HG03135 (cell line): ENCODE data around the gene TBC1D3B.
"Not testable (repeated sequence)": the region's sequence is repeated elsewhere in the genome, so short reads cannot be mapped to it uniquely, and the experiment has no call there.

Source experiments
- ATAC-seq: cut with Tn5 transposase; IDR thresholded peaks from one replicate; pipeline ENCODE4 v1.9.1; 2021; ENCODE audit warnings: mild to moderate bottlenecking, moderate library complexity; ENCODE audit not compliant: unreplicated experiment

TBC1D3B gene

DNA sequence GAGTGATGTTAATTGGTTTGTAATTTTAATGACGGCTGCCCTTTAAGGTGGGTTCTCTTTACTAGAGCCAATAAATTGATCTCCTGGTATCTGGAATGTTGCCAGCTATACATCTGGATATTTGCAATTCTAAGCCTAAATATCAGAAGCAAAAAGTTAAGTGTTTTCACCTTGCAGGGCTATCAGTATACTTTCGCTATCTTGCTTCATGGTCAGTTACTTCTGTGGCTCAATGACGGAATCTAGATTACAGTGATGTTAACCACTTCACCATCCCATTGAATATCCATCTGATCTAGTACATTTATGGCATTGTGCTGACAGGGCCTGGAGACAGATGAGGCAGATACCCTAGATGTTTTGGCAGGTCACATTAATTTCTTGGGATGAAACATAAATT, 44.5 kb downstream of the TBC1D3B start:
- no peak for ATAC-seq

DNA sequence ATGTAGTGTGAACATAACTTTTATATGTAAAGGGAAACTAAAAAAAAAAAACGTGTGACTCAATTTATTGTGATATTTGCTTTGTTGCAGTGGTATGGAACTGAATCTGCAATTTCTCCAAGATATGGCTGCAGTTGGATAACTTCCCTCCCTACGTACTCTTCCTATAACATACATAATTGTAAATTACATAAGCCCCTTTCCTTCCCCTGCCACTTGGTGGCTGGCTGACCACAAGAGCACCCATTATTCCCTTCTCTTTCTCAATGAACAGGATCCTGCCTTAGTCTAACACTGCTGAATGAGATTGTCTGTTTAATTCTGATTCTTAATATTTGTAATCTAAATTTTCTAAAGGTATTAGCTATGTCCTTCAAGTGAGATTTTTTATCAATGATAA, 45.0 kb downstream of the TBC1D3B start:
- no peak for ATAC-seq

DNA sequence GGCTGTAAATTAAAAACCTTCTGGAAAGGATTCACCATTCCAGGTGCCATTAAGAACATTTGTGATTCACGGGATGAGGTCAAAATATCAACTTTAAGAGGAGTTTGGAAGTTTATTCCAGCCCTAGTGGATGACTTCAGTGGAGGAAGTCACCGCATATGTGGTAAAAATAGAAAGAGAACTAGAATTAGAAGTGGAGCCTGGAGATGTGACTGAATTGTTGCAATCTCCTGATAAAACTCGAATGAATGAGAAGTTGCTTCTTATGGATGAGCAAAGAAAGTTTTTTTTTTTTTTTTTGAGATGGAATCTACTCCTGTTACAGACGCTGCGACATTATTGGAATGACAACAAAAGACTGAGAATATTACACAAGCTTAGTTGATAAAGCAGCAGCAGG, 46.1 kb downstream of the TBC1D3B start:
- ATAC-seq, result no peak

DNA sequence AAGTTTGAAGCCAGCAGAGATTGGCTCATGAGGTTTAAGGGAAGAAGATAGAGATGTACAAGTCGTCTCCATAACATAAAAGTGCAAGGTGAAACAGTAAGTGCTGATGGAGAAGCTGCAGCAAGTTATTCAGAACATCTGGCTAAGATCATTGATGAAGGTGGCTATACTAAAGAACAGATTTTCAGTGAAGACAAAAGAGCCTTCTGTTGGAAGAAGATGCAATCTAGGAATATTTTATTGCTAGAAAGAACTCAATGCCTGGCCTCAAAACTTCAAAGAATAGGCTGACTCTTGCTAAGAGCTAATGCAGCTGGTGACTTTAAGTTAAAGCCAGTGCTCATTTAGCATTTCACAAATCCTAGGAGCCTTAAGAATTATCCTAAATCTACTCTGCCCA, 46.8 kb downstream of the TBC1D3B start:
- ATAC-seq, result no peak

DNA sequence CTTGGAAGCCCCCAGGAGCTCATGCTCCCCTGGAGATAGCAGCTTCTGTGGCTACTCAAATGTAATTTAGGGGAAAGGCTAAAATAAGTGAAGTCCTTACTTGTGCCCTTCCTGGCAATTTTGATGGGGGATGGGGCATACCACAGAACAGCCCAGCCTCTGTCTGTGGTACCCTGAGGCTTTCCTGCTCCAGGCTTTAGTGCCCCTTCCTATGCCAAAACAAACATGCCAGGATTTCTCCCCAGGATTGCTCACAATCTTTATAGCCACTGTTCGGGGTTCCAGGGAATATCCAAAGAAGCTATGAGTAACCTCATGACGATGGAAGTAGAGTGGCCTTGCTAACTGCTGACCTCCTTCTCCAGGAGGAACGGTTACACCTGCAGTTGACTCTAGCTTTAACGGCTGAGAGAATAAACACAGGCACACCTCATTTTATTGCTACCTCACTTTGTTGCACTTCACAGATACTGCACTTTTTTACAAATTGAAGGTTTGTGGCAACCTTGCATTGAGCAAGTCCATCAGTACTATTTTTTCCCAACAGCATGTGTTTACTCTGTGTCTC, 47.9 kb downstream of the TBC1D3B start:
- no peak for ATAC-seq

DNA sequence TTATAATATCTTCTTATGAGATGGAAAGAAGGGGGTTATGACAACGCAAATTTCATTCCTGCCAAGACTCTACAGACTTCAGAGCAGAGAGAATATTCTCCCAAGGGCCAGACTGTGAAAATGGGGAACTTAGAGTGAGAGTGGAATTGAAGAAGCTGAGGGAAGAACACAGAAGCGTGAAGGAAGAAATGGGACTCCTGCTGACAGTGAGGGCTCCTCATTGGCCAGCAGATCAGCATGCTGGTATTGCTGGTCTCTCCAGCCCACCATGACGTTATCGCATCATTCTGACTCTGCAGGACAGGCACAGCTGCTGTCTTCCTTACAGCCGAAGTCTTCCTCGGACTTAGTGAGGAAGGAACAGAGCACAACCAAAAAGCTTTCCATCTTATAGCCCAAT, 48.5 kb downstream of the TBC1D3B start:
- no peak for ATAC-seq

DNA sequence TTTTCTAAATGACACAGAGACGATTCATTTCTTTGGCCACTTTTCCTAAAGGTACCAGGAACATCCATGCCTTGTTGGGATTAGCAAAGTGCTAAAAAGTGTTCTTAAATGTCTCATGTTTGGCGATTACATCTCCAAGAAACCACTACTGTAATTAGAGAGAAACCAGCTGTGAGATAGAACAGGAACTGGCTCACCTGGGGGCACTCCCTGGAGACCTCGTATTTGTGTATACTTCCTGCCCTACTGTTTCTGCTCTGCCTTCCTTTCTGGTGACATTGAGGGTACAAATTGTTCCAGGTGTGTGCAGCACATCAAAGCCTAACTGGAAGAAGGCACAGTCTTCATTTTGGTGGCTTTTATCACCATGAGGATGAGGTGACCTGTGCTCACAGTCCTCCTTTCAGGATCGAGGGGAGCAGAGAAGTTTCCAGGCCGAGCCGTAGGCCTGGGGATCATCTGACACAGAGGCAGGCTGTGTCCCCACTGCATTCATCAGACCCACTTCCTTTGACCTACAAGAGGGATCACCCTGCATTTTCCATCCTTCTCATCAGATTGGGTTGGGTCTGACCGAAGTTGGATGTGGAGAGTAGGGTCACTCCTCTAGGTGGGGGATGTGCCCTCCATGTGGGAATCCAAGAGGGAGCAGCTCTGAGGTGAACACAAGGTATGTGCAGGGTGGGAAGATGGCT, 49.1 kb downstream of the TBC1D3B start:
- peak; percentile 69 for ATAC-seq

DNA sequence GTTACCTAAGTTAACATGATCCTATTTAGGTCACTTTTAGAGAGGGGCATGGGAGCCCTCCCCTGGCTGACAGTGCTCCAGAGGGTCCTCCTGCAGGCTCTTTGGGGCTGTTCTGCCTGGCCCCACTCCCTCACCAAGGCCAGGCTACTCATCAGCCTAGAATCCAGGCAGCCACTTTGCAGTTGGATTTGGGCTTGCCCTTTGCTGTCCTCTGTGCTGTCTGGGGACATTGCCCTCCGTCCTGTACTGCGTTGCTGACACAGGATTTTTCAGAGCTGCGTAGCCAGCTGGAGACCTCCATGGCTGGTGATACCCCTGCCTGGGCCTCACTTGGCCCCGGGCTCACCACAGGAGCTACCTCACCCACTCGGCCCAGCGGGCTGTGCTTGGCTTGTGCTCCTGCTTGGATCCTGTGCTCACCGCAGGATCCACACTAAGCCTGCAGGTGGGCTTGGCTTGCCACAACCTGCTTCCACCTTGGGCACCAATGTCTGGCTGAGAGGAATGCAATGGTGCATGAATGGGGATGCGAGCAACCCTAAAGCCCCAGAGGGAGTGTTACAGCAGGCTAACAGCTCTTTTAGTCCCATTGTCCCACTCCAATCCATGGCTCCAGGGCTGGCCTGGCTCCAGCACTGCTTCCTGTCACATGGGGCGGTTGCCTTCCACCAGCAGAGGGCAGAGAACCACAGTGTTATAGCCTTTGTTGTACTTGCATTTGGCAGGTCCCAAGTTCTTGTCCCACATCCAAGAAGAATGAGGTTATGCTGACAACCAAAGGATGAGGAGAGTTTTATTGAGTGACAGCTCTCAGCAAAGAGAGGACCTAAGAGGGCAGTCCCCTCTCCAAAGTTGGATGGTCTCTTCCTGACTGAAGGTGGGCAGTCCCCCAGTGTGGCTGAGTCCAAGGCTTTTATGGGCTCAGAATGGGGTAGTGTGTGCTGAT, 51.3 kb downstream of the TBC1D3B start:
- ATAC-seq, result no peak

DNA sequence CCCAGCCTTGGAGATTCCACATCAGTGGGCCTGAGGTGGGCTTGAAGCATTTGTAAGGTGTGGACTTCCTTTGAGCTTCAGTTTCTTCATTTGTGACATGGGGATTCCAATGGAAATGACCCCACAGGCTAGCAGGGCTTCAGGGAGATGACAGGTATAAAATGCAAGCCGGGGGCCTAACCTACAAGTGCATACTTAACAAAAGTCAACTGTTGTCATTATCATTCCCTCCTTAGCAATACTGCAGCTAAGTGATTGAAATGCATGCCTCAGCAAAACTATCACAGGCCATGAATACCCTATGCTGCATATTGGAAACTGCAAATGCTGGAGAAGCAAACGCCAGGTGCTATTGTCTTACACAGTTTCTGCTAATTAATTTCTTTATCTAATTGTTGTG, 53.0 kb downstream of the TBC1D3B start:
- no peak for ATAC-seq

DNA sequence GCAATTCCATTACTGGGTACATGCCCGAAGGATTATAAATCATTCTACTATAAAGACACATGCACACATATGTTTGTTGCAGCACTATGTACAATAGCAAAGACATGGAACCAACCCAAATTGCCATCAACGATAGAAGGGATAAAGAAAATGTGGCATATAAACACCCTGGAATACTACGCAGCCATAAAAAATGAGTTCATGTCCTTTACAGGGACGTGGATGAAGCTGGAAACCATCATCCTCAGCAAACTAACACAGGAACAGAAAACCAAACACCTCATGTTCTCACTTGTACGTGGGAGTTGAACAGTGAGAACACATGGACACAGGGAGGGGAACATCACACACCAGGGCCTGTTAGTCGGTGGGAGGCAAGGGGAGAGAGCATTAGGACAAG, 55.3 kb downstream of the TBC1D3B start:
- ATAC-seq, result not testable (repeated sequence)

DNA sequence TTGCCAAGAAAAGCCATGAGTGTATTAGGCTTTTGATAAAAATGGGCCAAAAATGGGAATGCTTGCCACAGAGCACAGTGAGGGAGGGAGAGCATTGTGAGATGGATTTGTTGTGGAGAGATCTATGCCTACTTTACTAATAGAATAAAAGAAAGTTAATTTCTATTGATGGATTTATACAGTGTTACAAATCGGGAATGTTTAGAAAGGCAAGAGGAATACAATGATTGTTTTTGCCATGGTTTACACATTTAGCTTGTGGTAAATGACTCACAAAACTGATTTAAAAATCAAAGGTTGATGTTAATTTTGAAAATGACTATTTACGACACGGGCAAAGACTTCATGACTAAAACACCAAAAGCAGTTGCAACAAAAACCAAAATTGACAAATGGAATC, 56.2 kb downstream of the TBC1D3B start:
- ATAC-seq, result no peak

DNA sequence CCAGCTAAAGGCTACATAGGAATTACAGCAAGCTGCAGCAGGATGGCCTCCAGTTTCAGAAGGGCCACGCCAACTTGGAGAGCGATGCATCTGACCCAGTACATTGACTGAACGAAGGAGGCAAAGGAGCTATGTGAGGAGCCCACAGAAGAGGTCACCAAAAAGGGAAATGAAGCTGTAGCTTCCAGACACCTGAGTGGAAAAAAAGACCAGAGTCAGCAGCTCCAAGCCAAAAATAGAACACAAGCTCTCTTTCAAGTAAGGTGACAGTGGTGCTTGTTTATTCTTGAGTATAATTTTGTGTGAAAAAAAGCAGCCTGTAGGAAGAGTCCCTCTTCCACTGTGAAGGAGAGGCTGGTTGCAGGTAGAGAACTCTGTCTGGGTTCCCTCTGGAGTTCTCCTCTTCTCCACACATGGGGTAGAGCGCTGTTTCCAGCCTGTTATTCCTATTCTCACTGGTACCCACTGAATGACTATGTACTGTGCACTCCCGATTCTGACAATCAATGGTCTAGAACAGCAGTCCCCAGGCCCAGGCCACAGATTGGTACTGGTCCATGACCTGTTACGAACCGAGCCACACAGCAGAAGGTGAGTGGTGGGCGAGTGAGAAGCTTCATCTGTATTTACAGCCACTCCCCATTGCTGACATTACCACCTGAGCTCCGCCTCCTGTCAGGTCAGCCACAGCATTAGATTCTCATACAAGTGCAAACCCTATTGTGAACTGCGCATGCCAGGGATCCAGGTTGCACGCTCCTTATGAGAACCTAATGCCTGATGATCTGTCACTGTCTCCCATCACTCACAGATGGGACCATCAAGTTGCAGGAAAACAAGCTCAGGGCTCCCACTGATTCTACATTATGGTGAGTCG, 57.7 kb downstream of the TBC1D3B start:
- no peak for ATAC-seq

DNA sequence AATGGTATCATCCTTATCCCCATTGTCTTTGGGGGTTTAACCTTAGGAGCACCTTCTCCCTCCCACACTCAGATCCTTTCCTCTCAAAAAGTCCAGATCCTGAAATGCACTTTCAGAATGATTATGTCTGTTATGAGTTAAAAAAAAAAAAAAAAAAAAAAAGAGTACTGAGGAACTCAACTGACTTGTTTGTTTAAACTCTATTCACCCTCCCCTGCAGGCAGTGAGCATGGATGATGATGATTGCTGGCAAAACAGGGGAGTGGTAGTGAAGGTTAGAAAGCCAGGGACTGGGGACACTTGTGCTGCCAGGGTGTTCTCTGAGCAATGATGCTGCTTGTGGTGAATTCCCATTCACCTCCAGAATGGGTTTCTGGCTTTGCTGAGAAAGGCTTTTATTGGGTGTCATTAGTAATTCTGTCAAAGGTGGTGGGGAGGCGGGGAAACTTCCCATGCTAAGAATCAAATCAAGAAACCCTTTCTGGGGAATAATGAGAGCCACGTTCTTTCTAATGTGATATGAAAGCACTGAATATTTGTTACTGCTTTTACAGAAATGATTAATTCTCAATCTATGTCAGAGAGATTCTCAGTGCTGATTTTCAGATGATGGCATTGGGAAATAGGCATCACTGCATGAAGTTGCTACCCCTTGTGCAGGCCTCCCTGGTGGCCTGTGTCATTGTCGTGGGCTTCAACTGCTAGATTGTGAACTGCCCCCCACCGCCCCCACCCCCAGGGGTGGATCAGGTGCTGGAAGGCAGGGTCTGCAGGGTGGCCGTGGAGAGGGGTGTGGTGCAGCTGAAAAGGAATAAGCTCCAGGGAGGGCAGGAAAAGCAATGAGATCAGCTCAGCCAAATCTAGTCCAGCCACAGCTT, 58.7 kb downstream of the TBC1D3B start:
- no peak for ATAC-seq
